Measurements from ENCODE around the gene HECTD3.
A peak's percentile ranks its signal among the peaks of the same experiment; 100 is the strongest.

HECTD3 gene

DNA sequence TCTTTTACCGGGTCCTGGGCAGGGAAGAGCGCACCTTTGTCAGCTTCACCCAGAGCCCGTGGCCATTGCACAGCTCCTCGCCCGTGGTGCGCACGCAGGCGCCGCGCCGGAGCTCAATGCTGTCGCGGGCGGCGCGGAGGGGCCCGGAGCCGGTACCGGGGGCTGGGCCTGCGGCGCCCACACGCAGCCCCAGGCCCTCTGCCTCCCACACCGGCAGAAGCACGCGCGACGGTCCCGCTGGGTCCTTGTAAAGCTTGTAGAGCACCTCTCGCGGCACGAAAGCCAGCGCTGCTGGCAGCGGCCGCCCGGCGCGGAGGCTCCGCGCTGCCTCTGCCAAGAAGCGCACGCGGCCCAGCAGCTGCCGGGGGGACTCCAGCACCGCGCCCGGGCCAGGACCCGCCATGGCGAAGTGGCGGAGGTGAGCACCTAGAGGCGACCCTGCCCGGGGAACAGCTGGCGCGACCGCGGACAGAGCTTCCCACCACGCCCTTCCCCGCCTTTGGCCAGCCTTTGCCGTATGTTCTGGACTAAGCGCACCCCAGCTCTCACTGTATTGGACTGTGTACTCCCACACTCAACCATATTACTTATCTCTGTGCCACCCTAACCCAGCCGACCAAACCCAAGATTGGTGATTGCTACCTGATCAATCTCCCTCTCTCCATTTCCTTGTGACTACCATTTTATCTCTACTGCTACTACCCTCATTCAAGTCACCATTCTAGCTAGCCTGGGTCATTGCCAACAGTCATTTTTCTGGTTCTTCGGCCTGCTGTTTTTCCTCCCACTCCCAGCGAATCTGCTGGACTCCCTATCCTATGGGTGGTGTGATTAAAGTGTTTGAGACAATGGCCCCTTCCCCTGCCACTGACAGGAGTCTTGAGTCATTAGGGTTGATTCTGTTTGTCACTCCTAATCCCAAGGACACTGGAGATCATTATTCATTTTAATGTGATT lies at the start of gene HECTD3:
HECTD3 (minus strand) TSS at position 470 of the 957 bp plus-strand sequence; CDS start at position 403, 67 bp downstream.
- peak within 1 kb of the TSS; percentile 54 for H3K27ac ChIP-seq
- DNase-seq = peak; percentile 85
- no peak for TF ChIP-seq CTCF (IDR thresholded peaks at IDR 0.05; ENCODE audit: low read depth, low read length)
- peaks cover 38% of the 10 kb centered on the region for H3K36me3 ChIP-seq
- H3K9me3 ChIP-seq (ENCODE audit: severe bottlenecking) = no peaks in the 10 kb centered on the region
- H3K27me3 ChIP-seq (ENCODE audit: insufficient read depth, low read depth, severe bottlenecking) = no peaks in the 10 kb centered on the region
- peak within 1 kb of the TSS; percentile 70 for H3K4me3 ChIP-seq (ENCODE audit: low read depth, low read length)

- no peak overlapping the region for H3K4me3 ChIP-seq (ENCODE audit: low read depth, low read length)
- peaks cover 8% of the 10 kb centered on the region for H3K36me3 ChIP-seq
- no peaks in the 10 kb centered on the region for H3K9me3 ChIP-seq (ENCODE audit: severe bottlenecking)
- TF ChIP-seq CTCF (IDR thresholded peaks at IDR 0.05; ENCODE audit: low read depth, low read length) = no peak
- H3K27me3 ChIP-seq (ENCODE audit: insufficient read depth, low read depth, severe bottlenecking) = no peaks in the 10 kb centered on the region
- DNase-seq = no peak
- no peak overlapping the region for H3K27ac ChIP-seq
These were observed 48.7 kb upstream of the HECTD3 start for GRCh38 chr1:45059829-45060228.

DNA sequence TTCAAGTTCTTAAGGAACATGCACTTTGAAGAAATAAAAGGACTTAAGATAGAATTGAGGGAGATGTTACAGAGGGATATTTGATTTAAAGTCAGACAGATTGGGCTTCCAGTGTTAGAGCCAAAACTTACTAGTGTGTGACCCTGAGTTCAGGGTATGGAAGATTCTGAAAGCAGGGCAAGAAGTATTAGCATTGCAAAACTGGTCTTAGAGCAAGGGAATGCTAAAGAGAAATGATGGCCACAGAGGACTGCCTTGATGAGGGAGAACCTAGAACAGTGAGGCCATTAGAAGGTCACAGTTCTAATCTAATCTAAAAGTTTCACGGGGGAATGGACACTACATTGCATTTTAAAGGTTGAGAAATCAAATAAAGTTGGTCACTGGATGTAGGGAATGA lies 46.4 kb upstream of the HECTD3 start:
- H3K27ac ChIP-seq = no peak overlapping the region
- DNase-seq = no peak
- no peaks in the 10 kb centered on the region for H3K9me3 ChIP-seq (ENCODE audit: severe bottlenecking)
- TF ChIP-seq CTCF (IDR thresholded peaks at IDR 0.05; ENCODE audit: low read depth, low read length) = no peak
- no peaks in the 10 kb centered on the region for H3K27me3 ChIP-seq (ENCODE audit: insufficient read depth, low read depth, severe bottlenecking)
- H3K36me3 ChIP-seq = peaks cover 8% of the 10 kb centered on the region
- no peak overlapping the region for H3K4me3 ChIP-seq (ENCODE audit: low read depth, low read length)

- Histone ChIP-seq H3K27me3 (ENCODE audit: insufficient read depth, low read depth, severe bottlenecking) (no peaks in the 10 kb centered on the region), H3K4me3 (ENCODE audit: low read depth, low read length) (no peak overlapping the region), H3K36me3 (peaks cover 2% of the 10 kb centered on the region; the same call in 1 of the 2 replicates), H3K9me3 (ENCODE audit: severe bottlenecking) (no peaks in the 10 kb centered on the region), H3K27ac (no peak overlapping the region)
- no peak for TF ChIP-seq CTCF (IDR thresholded peaks at IDR 0.05; ENCODE audit: low read depth, low read length)
- DNase-seq = no peak
These were observed 40.1 kb upstream of the HECTD3 start for GRCh38 chr1:45051005-45051772.

DNA sequence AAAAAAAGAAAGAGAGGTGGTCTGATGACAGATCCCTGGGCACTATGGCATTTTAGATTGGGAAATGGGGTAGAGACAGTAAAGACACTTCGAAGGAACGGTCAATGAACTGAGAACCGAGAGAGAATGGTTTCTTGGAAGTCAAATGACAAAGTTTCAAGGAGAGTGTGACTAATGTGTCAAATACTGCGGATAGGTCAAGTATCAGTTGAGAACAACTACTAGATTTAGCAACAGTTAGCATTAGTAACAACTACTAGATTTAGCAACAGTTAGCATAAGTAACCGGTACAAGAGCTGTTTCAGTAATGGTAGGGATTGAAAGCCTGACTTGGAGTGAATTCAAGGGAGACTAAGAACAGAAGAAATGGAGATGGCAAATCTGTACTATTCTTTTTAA lies 35.9 kb upstream of the HECTD3 start:
- Histone ChIP-seq H3K9me3 (ENCODE audit: severe bottlenecking) (no peaks in the 10 kb centered on the region), H3K36me3 (peaks cover 9% of the 10 kb centered on the region), H3K4me3 (ENCODE audit: low read depth, low read length) (no peak overlapping the region), H3K27me3 (ENCODE audit: insufficient read depth, low read depth, severe bottlenecking) (no peaks in the 10 kb centered on the region), H3K27ac (no peak overlapping the region)
- no peak for TF ChIP-seq CTCF (IDR thresholded peaks at IDR 0.05; ENCODE audit: low read depth, low read length)
- no peak for DNase-seq
